Testis (tissue), 2 donors: ENCODE measurements around the gene TEAD1.

Experiments
- POLR2A ChIP-seq: fragments of 450-650 bp; IDR thresholded peaks from one replicate; pipeline ENCODE4 v1.6.1; 2017; ENCODE audit warnings: antibody characterized with exemption, mild to moderate bottlenecking, moderate library complexity
- TF ChIP-seq, protein P1 (sequence below), 3 experiments: fragments of 450-650 bp in 2 of 3; fragments of 200-600 bp in 1 of 3; sonication (generic) in 1 of 3; IDR thresholded peaks; one replicate each; pipeline ENCODE4 v1.5.1; 2016 to 2019; ENCODE audit warnings: antibody characterized with exemption in 3 of 3, mild to moderate bottlenecking in 2 of 3, moderate library complexity in 1 of 3

DNA sequence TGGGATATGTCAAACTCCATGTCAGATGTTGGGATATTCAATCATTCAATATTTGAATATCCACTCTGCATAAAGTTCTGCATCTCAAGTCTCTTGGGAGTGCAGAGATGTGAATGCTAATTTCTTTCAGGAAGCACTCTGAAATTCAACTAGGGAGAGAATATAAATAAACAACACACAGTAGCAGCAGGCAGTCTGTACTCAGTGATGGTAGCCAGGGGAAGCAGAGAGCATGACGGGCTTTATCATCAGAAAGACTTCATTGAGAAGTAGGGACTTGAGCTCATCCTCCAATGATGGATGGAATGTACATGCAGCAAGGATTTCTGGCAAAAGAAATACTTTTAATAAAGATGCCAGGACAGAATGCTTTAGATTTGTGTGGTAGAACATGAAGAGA is 9.8 kb upstream of the TEAD1 start:
- TF ChIP-seq, protein P1, sequence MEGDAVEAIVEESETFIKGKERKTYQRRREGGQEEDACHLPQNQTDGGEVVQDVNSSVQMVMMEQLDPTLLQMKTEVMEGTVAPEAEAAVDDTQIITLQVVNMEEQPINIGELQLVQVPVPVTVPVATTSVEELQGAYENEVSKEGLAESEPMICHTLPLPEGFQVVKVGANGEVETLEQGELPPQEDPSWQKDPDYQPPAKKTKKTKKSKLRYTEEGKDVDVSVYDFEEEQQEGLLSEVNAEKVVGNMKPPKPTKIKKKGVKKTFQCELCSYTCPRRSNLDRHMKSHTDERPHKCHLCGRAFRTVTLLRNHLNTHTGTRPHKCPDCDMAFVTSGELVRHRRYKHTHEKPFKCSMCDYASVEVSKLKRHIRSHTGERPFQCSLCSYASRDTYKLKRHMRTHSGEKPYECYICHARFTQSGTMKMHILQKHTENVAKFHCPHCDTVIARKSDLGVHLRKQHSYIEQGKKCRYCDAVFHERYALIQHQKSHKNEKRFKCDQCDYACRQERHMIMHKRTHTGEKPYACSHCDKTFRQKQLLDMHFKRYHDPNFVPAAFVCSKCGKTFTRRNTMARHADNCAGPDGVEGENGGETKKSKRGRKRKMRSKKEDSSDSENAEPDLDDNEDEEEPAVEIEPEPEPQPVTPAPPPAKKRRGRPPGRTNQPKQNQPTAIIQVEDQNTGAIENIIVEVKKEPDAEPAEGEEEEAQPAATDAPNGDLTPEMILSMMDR (IDR thresholded peaks at IDR 0.05), result no peak
- no peak for TF ChIP-seq POLR2A
